Pancreas (tissue), 10 donors: ENCODE measurements around the gene GCSAML. TPM values are rescaled to one million over a fixed set of nuclear protein-coding genes. Genes with fewer than 3 reads are reported as not detected.
"Not testable (repeated sequence)": the region's sequence is repeated elsewhere in the genome, so short reads cannot be mapped to it uniquely, and the experiment has no call there.

Experiments
- ATAC-seq, 4 donors: fragments of 200-7000 bp; cut with Tn5 transposase; one replicate each; pipeline versions ENCODE4 v1.8.0 to v1.9.1; 2020; ENCODE audit warnings: mild to moderate bottlenecking in 4 of 4, moderate library complexity in 4 of 4
- DNase-seq, 6 donors: peaks; one replicate each; pipeline ENCODE4 v3.0.0-alpha.2; 2020
- FAIRE-seq: peaks from 2 replicates; lab custom pipeline; 2012; peaks lifted over from hg19 to GRCh38; lab: Jason Lieb, UNC
- H3K27ac ChIP-seq, 4 donors: fragments of 200-600 bp; sonication (generic); 1 replicate in 3 of 4; 2 replicates in 1 of 4; pipeline versions ENCODE4 v1.5.0 to v1.8.0; 2020
- H3K27me3 ChIP-seq, 4 donors: fragments of 200-600 bp; one replicate each; pipeline ENCODE4 v1.8.0; 2021
- H3K36me3 ChIP-seq, 3 donors: fragments of 200-600 bp; sonication (generic) in 1 of 3; one replicate each; pipeline versions ENCODE4 v1.5.0 to v1.8.0; 2020 to 2021
- H3K4me1 ChIP-seq, 3 donors: fragments of 200-600 bp; one replicate each; pipeline ENCODE4 v1.8.0; 2021
- H3K4me3 ChIP-seq, 4 donors: fragments of 200-600 bp; sonication (generic) in 2 of 4; one replicate each; pipeline versions ENCODE4 v1.5.0 to v1.8.0; 2020 to 2021
- H3K9me3 ChIP-seq, 4 donors: fragments of 200-600 bp; one replicate each; pipeline ENCODE4 v1.8.0; 2021
- WGBS, 2 donors: extraction: QIAGEN DNeasy Blood & Tissue Kit; methylation state at CpG; one replicate each; pipeline ENCODE4 v1.1.7; 2013; 5-methylcytosine and 5-hydroxymethylcytosine counted together
- intact Hi-C, 3 donors: fragments of 100-400 bp; cut with DNase I; formaldehyde crosslinking; loops; one replicate each; pipeline versions ENCODE4 v1.11.1 to v1.14.2; 2022
- polyA plus RNA-seq, 2 donors: library from polyadenylated mRNA; stranded (reverse); fragments of 200-250 nt; gene quantifications; one replicate each; pipeline ENCODE4 v1.2.3, GENCODE V29; 2013
- total RNA-seq, 6 donors: library from RNA; stranded (reverse); fragmentation: NEBNext Ultra II Directional in 4 of 6; extraction: Animal tissue kit (Norgen Biotek cat#: 25700) in 4 of 6; gene quantifications; one replicate each; pipeline versions ENCODE4 v1.2.1 to v1.2.4, GENCODE V29; 2021 to 2023
- TF ChIP-seq, protein P1 (sequence below), 4 donors: fragments of 200-600 bp; sonication (generic) in 3 of 4; IDR thresholded peaks; one replicate each; pipeline versions ENCODE4 v1.5.0 to v1.8.0; 2021; ENCODE audit warnings: antibody characterized with exemption in 4 of 4
- donor health status: healthy with polysubstance abuse.
- donor health status: DM: no; HTN: no; CAD: no; lungs with moderate emphysema.
- donor health status: DM: no; HTN: no; CAD: no.
- donor health status: control.
- donor health status: control.
- donor health status: Bipolar disorder and iron deficiency.
- donor health status: DM: yes; HTN: yes; CAD: no.
- donor health status: DM: no; HTN: no; CAD: no.
- donor health status: DM: no; HTN: no; CAD: no.
- donor health status: DM: yes; HTN: yes; CAD: no.

Gene GCSAML
- total RNA-seq: under 1 TPM in 4 of 6 donors, not detected in 2; 0.03 to 0.37 (median 0.29) TPM
- polyA plus RNA-seq: under 1 TPM in 1 of 2 donors, not detected in 1; 0.09 TPM

DNA sequence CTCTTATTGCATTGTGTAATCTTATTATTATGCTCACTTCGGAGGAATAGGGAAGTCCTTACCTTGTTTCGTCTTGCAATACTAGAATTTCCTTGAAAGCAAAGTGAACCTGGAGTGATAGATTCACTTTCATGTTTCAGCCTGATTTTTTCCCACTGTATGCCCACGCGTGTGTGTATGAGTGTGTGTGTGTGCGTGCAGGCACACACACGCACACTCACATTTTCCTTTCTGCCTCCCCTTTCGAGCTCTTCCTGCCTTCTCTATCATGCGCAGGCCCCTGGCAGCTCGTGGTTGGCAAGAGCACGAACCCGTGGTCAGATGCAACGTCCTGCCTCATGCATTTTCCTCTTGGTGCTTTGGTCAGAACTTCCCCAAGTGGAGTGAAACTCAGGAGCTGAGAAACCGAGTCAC lies at the start of gene GCSAML:
TSS of gene GCSAML (plus strand) at position 366 of the 414 bp plus-strand sequence. CDS start 58 bp downstream, outside the sequence.
- ATAC-seq (no peak), FAIRE-seq (no peak), DNase-seq (no peak)
- 63 to 75% methylated on average over 13 of the region's 13 CpGs for WGBS, 2 donors
- intact Hi-C loops: no loop called here
- TF ChIP-seq, protein P1, sequence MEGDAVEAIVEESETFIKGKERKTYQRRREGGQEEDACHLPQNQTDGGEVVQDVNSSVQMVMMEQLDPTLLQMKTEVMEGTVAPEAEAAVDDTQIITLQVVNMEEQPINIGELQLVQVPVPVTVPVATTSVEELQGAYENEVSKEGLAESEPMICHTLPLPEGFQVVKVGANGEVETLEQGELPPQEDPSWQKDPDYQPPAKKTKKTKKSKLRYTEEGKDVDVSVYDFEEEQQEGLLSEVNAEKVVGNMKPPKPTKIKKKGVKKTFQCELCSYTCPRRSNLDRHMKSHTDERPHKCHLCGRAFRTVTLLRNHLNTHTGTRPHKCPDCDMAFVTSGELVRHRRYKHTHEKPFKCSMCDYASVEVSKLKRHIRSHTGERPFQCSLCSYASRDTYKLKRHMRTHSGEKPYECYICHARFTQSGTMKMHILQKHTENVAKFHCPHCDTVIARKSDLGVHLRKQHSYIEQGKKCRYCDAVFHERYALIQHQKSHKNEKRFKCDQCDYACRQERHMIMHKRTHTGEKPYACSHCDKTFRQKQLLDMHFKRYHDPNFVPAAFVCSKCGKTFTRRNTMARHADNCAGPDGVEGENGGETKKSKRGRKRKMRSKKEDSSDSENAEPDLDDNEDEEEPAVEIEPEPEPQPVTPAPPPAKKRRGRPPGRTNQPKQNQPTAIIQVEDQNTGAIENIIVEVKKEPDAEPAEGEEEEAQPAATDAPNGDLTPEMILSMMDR (IDR thresholded peaks at IDR 0.05): no peak
- Histone ChIP-seq H3K4me1 (no peaks in the 10 kb centered on the region), H3K9me3 (no peaks in the 10 kb centered on the region), H3K27ac (no peak within 1 kb of the TSS), H3K27me3 (no peaks in the 10 kb centered on the region), H3K36me3 (no peaks in the 10 kb centered on the region), H3K4me3 (no peak within 1 kb of the TSS)

DNA sequence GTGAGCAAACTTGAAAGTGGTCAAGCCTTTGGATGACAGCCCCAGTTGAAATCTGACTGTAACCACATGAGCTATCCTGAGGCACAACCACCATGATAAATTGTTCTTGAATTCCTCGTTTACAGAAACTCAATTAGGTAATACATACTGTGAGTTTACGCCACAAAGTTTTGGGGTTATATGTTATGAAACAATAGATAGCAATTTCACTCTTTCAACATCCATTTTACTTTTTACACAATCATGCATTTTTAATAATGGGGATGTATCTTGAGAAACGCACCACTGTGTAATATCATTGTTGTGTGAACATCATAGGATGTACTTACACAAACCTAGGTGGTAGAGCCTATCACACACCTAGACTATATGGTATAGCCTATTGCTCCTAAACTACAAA lies 48.1 kb upstream of the GCSAML start:
- Histone ChIP-seq H3K4me1 (no peaks in the 10 kb centered on the region), H3K9me3 (no peaks in the 10 kb centered on the region), H3K36me3 (no peaks in the 10 kb centered on the region), H3K27me3 (no peaks in the 10 kb centered on the region), H3K27ac (no peak overlapping the region), H3K4me3 (no peak overlapping the region)
- ATAC-seq (no peak), DNase-seq (no peak), FAIRE-seq (no peak)
- intact Hi-C loops: no loop called here
- TF ChIP-seq, protein P1 (IDR thresholded peaks at IDR 0.05): no peak
- WGBS, 2 donors: 43 to 62% methylated on average over 3 of the region's 3 CpGs

DNA sequence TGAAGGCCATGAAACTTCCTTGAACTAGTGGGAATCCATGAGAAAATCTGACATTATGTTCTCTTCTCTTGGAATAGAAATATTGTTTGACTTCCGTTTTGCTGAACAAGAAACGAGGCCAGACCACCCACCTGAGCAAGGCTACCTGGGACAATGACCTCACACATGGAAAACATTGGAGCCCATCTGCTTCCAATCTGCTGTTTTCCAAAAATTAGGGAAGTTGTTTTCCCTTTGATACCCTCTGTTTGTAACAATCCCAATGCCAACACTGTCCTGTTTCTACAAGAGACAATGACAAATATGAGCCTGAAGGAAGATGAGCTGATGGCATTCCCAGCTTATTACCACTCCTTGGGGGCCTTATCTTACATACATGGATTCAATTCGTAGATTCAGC lies 42.1 kb upstream of the GCSAML start:
- no peaks in the 10 kb centered on the region for H3K4me1 ChIP-seq
- ATAC-seq (no peak), DNase-seq (no peak), FAIRE-seq (no peak)
- intact Hi-C loops: no loop called here
- no peak overlapping the region for H3K27ac ChIP-seq
- no peaks in the 10 kb centered on the region for H3K36me3 ChIP-seq
- no peaks in the 10 kb centered on the region for H3K27me3 ChIP-seq
- TF ChIP-seq, protein P1 (IDR thresholded peaks at IDR 0.05): no peak
- WGBS, 2 donors: 19 to 32% methylated on average over 3 of the region's 3 CpGs
- H3K9me3 ChIP-seq: no peaks in the 10 kb centered on the region
- H3K4me3 ChIP-seq: no peak overlapping the region

DNA sequence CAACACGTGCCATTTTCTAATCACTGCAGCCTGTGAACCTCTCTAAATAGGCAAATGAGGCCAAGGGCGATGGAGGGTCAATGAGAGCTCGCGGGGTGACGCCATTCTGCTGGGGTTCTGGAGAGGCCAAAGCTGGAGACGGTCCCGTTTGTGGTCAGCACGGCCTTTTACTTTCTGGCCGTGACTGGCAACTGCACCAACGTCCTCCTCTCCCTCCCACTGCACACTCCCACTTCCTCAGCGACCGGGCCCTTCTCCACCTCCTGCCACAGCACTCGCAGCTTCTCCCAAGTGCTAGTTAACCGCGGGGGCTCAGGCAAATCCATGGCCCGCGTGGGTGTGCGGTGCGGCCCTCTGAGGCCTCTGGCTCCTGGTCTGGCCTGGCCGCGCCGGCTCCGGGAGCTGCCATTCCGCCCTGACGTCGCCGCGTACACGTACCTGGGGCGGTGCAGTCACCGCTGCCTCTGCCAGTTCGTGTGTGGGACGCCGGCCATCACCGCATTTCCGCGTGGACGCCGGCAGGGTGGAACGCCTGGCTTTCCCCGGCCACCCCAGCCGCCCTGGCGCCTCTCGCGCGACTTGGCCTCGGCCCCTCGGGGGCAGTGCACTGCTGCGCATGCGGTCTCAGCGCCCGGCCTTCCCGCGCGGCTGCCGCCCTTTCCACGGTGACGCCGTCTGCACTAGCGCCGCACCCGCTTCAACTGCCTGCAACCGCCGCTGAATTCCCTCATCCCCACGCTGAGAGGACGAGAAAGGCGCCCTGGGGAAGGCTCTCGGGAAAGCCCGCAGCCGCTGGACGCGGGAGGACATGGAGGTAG lies 30.9 kb upstream of the GCSAML start:
- no peaks in the 10 kb centered on the region for H3K36me3 ChIP-seq
- WGBS, 2 donors: 36 to 41% methylated on average over 67 to 72 of the region's 72 CpGs
- H3K27ac ChIP-seq: no peak overlapping the region
- peak in 1 of 6 donors; percentile 58 for DNase-seq
- no peaks in the 10 kb centered on the region for H3K9me3 ChIP-seq
- TF ChIP-seq, protein P1 (IDR thresholded peaks at IDR 0.05): no peak
- no peaks in the 10 kb centered on the region for H3K27me3 ChIP-seq
- peak overlapping the region in 1 of 4 donors; percentile 5 for H3K4me3 ChIP-seq
- ATAC-seq: peak in 1 of 4 donors; percentile 20
- intact Hi-C loops: no loop called here
- FAIRE-seq: no peak
- no peaks in the 10 kb centered on the region for H3K4me1 ChIP-seq

DNA sequence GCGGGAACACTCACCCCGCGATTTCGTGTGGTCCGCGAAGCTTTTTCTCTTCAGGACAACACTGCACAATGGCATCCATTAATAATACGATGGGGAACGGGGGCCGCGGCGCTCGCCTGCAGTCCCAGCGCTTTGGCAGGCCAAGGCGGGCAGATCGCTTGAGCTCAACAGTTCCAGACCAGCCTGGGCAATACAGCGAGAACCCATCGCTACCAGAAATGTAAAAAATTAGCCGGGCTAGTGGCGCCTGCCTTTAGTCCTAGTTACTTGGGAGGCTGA lies 30.4 kb upstream of the GCSAML start:
- Histone ChIP-seq H3K36me3 (no peaks in the 10 kb centered on the region), H3K4me3 (no peak overlapping the region), H3K9me3 (no peaks in the 10 kb centered on the region), H3K27me3 (no peaks in the 10 kb centered on the region), H3K4me1 (no peaks in the 10 kb centered on the region), H3K27ac (no peak overlapping the region)
- no peak for FAIRE-seq
- WGBS, 2 donors: 68 to 72% methylated on average over 19 of the region's 19 CpGs
- intact Hi-C loops: no loop called here
- DNase-seq: no peak
- TF ChIP-seq, protein P1 (IDR thresholded peaks at IDR 0.05): no peak
- no peak for ATAC-seq

DNA sequence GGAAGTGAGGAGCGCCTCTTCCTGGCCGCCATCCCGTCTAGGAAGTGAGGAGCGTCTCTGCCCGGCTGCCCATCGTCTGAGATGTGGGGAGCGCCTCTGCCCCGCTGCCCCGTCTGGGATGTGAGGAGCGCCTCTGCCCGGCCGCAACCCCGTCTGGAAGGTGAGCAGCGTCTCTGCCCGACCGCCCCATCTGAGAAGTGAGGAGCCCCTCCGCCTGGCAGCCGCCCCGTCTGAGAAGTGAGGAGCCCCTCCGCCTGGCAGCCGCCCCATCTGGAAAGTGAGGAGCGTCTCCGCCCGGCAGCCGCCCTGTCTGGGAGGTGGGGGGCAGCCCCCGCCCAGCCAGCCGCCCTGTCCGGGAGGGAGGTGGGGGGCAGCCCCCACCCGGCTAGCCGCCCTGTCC lies 27.0 kb upstream of the GCSAML start:
- H3K4me3 ChIP-seq, H3K27ac ChIP-seq, H3K4me1 ChIP-seq, H3K9me3 ChIP-seq, intact Hi-C loops, FAIRE-seq, ATAC-seq, H3K36me3 ChIP-seq, H3K27me3 ChIP-seq: not testable (repeated sequence)
- DNase-seq: peak in 1 of 6 donors; percentile 32
- WGBS, 2 donors: 89 to 90% methylated on average over 13 to 26 of the region's 30 CpGs
